Midbrain (tissue), 1 donor: Measurements from ENCODE around the gene SLC7A5.
A peak's percentile ranks its signal among the peaks of the same experiment; 100 is the strongest.
"Not testable (repeated sequence)": the region's sequence is repeated elsewhere in the genome, so short reads cannot be mapped to it uniquely, and the experiment has no call there.

Source experiments
- DNase-seq: peaks from one replicate; lab custom pipeline; 2025; lab: John Stamatoyannopoulos, UW

Gene SLC7A5

DNA sequence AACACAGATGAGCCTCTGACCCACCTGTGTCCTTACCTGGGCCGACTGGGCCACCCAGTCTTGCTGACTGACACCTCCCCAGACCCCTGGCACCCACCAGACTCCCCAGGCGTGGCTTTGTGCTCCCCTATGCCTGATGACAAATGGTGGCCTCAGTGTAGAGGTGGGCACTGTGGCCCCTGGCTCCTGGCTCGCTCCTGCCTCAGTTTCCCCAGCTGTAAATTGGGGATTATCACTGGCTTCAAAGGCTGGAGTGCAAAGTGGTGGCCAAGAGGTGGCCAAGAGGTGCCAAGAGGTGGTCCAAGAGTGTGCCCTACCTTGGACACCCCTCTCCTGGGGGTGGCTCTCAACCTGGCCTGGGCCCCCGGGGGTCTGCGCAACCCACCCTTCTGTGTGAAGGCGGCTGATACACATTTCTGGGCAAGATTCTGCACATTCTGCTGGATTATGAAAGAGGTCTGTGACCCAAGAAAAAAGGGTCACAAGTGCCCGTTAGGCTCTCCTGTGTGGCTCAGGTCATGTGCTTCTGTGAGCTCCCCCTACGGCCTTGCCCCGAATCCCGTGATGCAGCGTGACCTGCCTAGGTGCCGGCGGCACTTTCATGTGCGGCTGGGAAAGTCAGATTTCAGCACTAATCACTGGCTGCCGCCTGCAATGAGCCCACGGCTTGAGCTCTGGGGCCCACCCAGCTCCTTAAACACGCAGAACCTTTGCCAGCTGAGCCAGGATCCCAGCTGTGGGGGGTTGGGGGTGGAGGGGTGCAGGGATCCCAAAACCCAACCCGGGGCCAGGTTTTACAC is 7.8 kb downstream of the SLC7A5 start:
- DNase-seq, result not testable (repeated sequence)

DNA sequence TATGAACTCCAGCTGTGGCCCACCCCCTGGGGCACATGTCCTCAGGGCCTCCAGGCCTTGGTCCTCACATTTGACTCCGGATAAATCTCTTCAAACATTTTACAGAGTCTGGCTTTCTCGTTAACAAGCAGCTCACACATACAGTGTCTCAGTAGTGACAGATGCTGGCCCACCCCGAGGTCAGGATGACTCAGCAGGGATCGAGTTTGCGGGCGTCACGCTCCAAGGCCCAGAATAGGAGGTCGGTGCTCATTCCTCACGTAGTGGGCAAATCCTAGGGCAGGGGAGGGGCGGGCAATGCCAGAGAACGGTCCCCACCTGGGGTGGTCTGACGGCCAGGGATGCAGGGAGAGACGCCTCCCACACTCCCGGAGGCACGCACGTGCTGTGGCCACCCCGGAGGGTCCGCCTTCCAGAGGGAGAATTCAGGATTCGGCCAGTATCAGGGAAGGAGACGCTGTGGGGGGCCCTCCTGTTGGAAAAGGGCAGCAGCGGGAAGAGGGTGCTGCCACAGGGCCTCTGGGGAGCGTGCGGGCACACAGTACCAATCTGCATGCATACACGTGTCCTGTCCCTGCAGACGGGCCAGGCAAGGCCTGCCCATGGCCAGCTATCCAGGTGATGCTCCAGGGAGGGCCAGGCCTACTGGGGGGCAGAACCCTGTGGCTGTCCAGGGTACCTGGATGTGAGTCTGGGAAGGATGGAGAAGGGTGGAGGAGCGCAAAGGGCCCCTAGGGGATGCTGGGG is 8.6 kb downstream of the SLC7A5 start:
- no peak for DNase-seq

DNA sequence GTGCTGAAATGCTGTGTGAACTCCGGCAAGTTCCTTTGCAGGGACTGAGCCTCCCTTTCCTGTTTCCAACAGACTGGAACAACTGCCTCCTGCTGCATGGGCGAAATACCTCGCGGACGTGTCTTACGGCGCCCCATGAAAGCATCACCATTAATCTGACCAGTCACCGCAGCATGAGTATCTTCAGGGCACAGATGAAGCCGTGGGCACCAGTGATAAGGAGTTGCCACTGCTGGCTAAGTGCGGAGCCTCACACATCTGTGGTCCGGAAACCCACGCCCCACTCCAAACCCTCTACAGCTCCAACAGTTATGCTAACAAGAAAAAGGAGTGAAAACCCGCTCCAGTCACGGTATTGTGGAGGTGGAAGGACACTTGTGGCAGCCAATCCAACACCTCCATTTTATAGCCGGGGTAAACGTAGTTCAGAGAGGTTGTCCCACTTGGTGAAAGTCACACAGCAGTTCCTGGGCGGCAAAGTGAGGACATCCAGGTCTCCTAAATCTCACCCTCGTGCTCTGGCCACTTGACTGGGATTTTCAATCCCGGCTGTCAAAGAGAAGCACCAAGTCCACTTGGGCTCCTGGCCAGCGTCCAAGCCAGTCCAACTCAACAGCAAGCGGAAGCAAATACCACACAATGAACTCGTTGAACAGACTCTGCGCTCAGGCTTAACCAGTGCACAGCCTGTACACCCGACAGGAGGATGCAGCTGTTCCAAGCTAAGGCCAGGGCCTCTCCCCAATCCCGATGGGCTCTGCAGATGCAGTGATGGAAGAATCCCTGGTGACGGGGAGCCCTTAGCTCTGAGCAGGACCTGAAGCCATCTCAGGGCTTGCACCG is 10.9 kb downstream of the SLC7A5 start:
- peak; percentile 31 for DNase-seq

DNA sequence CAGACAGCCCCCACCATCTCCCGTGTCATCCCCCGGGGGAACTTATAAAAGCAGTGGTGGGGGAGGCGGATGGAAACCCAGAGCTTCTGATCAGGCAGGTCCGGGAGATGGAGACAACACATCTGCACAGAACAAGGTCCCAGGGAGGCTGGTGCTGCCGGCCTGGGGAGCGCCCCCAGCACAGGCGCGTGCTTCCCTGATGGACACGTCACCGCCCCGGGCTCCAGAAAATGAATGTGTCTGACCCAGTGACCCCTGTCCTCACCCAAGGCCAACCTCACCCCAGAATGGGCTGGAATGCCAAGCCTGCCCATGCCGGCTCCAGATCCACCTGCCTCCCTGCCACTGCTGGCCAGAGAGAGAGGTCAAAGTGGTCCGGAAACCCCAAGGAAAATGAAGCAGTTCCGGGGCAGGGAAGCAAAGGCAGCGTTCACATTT is 12.5 kb downstream of the SLC7A5 start:
- no peak for DNase-seq

DNA sequence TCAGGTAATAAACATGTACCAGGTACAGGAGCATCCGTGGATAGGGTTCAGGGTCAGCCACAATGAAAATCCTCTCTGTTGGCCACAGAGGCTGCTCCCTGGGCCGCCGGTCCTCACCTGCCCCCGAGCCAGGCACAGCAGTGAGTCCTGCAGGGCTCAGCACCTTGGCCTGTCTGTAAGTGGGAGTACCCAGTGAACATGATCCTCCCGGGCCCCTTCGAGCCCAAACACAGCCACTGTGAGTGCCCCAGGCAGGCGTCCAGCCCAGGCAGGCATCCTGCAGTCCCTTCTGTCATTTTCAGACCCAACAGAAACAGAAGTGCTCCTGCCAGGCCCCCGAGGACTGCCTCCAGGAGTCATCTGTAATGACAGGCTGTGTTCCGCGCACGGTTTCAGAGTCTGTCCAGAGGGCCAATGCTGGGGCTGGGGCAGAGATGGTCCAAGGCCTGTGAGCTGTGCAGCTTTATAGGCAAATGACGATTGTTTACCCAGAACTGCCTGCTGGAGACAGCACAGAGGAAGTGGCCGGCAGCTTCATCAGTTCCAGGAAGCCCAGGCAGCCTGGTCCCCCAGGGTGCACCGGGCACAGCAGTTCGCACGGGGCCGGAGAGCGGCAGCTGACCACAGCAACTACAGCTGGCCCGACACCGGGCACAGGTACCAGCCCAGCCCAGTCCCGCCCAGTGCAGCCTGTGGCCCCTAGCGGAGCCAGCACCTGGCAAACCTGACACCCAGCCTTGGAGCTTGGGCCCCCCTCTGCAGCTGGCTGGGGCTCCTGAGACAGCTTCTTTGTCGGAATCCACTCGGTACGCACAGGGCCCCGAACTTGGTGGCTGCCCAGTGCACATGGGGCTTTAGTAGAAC is 13.2 kb downstream of the SLC7A5 start:
- DNase-seq, result peak; percentile 21

DNA sequence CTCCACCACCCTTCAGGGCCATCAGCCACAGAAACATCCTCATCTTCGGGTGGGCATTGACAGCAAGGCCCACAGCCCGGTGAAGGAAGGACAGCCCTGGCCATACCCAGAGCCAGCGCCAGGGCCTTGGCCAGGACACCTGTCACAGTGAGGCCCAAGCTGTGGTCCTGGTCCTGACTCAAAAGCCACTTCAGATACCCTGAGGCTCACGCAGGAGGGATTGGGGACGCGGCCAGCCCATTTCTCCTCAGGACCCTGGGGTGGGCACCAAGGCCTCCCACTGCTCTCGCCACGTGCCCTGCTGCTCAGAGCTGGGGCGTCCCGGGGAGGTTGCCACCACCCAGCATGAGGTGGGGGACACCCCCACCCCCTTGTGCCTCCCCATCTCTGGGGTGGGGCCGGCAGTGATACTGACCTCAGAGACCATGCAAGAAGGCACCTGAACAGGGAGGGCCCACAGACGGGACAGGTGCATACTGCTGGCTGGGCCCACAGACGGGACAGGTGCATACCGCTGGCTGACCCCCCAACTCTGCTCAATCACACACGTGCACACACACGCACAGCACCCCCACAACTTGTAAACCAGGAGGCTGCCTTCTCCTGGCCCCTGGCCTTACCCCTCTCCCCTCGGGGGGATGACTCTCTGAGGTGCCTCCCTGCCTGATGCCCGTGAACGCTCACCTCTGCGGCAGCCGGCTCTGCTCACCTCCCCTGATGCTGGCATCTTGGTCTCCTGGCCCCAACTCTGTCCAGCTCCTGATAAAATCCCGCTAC is 14.2 kb downstream of the SLC7A5 start:
- no peak for DNase-seq

DNA sequence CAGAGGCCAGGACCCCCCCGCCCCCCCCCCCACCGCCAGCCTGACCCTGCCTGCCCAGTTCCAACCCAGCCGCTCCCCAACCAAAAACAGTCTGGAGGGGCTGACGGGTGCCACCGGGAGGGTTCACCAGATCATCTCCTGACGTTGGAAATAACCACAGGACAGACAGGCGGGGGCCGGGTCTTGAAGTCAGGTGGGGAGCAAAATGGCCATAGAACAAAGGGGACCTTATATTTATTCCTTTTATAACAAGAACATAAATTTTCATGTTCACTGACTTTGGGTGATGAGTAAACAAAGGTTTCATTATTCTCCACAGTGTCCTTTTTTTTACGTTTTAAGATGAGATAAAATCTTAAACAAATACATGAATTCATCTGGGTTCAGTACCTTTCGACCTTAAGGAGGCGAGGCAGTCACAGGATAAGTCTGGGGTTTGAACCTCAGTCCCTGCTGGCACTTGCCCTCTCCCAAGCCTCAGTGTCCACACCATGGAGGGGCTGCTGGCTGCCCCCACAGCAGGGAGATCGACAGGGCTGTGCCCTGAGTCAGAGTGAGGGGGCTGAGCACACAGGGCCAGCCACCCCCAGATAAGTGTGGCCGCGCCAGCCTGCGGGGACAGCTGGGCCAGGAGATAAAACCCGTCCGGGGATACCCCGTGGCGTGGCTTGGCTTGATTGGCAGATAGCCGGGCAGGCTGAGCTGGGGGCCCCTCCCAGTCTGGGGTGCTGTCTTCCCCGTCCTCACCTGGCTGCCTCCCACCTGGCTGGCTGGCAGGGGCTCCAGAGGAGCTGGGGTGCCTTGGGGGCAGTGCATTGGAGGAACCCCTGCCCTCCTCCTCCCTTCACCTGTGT is 15.0 kb downstream of the SLC7A5 start:
- DNase-seq, result no peak

DNA sequence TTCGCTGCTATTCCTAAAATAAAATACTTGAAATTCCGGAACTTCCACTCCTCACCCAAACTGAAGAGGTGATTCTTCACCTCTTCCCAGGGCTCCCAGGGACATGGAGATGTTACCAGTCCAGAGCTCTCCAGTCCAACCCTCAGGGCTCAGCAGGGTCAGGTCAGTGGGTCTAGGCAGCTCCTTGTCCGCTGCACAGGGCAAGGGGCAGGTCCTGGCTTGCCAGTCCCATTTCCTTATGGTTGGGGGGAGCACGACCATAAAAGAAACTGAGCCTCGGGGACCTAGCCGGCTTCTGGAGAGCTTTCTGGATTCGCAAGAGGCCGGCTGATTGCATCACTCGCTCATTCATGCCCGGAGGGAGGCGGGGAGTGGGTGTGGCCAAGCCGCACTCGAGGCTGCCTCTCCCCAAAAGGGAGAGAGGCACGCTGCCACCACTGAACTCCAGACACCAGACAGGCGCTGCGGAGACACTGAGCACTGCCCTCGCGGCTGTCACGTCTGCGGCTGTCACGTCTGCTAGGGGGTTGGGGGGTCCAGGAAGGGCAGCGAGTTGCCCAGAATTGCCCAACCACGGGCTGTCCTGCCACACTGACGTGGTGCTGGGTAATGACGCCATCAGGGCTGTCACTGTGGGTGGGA is 15.8 kb downstream of the SLC7A5 start:
- peak; percentile 83 for DNase-seq

DNA sequence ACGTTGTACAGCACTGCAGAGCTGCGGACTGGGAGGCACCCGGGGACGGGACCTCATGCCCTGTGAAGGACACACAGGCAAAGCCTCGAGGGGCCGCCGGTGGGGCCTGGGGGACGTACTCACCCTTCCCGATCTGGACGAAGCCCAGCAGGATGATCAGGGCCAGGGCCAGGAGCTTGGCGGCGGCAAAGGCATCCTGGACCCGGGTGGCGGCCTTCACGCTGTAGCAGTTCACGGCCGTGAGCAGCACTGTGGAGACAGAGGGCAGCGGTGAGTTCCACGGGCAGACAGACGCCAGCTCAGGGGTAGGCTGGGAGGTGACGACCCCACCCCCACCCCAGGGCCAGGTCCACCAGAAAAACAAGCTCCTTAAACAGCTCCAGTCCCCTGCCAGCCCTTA is 17.7 kb downstream of the SLC7A5 start:
- DNase-seq, result no peak

DNA sequence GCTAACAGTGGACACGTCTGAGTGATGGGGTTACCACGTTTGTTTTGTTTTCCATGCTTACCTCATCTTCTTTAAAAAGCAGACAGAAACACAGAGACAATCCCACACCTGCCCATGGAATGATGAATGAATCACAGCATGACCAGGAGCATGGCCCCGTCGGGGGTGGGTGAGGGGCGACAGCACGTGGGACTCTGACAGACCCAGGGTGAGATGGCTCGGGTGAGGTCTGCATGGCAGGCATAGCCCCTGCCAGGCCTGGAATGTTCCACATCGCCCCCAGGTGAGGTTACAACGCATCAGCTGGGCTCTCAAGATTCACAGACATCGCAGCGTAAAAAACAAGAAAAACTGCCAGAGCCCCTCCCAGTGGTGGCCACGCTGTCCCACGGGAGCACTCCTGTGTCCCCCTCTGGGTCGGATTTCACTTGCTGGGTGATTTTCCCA is 18.1 kb downstream of the SLC7A5 start:
- no peak for DNase-seq

DNA sequence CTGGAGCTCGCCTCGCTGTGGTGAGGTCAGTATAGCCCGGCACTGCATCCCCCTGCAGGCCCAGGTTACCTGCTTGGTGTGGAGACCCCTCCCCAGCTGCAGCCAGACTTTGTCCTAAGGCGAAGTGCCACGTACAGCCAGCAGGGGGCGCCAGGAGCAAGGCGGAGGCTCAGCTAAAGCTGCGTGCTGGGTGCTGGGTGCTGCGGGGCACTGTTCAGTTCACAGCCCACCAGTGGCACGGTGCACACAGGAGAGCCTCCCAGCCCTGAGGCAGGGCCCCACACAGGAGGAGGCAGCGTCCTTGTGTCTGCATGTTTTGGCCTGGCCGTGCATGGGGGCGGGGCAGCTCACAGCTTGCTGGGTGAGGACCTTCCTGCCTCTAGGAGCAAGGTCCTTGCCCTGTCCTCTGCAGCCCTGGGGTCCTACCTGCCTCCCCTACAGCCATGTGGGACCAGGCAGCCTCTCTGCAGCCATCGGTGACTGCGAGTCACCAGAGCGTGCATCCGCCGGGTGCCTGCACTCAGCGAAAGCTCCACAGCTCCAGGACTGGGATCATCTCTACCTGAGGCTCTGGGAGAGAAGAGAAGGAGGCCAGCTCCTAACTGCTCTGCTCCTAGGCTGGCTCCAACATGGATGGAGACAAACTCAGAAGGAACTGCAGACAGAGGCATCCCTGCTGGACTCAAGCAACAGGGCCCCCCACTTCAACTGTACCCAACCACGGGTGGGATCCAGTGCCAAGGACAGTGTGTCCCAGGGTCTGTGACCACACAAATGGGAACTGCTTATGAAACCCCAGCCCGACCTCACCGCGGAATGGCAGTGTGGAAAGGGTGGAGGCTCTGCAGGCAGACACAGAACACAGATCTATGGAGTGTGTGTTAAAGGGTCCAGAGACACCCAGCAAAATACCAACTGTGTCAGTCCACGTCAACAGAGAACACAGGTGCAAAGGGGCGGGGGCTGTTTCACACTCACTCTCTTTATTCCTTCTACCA is 19.0 kb downstream of the SLC7A5 start:
- DNase-seq, result peak; percentile 51

DNA sequence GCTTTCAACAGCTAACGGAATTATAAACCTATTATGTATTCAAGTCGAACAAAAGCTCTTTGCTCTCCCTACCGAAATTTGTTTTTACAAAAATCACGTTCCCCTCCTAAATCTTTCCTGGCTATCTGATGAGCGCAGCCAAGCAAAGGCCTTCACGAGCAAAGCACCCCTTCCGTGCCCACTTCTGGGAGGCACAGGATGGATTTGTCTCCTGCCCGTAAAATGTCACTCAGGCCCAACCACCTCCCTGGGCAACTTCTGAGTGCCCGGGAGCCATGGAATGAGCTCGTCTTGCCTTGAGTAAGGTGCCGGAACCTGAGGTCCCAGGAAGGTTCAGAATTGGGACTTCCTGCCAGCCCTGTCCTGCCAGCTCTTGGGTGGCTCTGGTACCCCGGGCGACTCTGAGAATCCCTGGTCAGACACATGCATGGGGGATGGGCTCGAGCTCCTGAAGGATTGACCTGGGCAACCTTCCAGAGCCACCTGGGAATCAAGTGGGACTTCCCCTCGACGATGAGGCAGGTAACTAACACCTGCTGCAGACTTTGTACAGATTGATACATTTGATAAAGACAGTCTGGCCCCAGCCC is 19.8 kb downstream of the SLC7A5 start:
- no peak for DNase-seq

DNA sequence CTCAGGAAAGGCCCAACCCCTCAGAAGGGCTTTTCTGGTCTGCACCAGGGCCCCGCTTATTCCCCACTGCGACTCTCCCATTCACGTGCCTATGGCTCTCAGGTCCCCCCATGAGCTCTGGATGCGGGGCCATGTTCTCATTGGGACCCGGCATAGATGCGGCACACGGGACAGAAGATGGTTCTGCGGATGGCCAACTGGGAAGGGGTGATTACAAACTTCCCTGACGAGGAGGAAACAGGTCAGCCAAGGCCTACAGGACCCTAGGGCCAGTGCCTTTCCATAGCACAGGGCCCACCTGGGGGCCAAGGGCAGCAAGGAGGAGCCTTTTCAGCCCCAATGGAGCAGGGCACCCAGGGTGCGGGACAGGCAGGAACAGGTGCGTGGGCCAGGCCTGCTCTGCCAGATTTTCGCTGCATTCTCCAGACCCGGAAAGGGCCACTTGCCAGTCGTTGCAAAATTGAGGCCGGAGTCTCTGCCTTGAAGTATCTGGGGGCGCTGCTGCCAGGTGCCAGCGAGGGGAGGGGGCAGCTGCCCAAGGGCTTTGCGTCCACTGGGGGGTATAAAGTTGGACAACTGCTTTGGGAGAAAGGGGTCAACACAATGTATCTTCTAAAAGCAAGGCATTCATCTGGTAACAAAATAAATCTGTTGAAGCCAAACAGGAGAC is 20.5 kb downstream of the SLC7A5 start:
- no peak for DNase-seq

DNA sequence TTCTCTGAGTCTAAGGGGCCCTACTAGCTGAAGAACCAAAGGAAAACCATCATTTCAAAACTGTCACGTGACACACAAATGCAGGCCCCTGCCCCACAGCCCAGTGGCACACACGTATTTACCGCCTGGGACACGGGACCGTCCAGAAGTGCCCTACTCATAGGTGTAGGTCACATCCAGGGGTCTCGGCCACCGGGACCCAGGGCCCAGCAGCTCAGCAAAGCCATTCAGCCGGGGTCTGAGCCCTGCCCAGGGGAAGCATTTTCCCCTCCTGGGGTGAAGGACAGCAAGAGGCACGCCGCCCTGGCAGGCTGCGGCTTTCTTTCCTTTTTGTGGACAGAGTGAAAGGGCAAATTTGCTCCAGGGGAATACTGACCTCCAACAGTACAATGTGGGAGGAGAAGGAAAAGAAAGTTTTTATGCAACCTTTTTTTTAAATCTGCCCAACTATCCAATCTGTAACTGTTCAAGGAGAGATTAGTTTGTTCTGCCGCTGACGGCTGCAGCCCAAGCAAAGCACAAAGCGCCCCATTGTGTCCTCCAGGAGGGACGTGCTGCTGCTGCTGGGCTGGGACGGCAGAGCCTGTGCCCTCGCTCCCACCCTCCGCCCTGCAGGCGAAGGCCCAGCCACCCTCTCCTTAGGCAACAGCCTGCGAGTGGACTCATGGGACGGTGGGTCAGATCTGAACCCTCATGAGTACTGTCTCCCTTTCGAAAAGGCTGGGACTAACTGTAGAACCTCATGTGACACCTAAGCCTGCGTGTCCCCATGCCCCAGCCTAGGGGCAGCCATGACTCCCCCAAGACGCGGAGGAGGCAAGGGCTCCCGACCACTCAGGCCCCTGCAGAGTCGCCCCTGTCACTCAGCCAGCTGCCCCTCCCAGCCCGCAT is 21.3 kb downstream of the SLC7A5 start:
- peak; percentile 65 for DNase-seq

DNA sequence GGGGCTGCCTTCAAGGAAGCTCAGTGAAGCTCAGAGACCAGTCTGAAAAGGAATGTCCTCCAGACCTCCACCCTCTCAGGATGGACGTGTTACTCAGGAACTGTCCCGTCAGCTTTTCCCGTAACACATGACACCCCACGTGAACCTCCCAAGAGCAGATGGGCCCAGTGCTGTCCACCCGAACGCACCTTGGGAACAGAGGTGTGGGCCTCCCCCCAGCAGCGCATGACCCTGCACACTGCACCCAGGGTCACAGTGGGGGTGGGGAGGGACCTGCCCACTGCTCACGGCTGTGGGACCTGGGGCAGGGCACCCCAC is 21.9 kb downstream of the SLC7A5 start:
- DNase-seq, result no peak
